Loucy (cell line): ENCODE results near the gene TMEM200C.

Experiments used
- H2AFZ ChIP-seq: fragments of 200-600 bp; sonication (generic); 2 replicates; pipeline ENCODE4 v1.6.0; 2016; ENCODE audit warnings: antibody characterized with exemption, mild to moderate bottlenecking, low read length, moderate library complexity
- H3F3A ChIP-seq: fragments of 200-600 bp; 2 replicates; pipeline ENCODE4 v1.6.0; 2016; ENCODE audit warnings: antibody characterized with exemption, low read depth, mild to moderate bottlenecking
- H3K27me3 ChIP-seq: fragments of 200-600 bp; sonication (generic); 2 replicates; pipeline ENCODE4 v1.6.1; 2014; ENCODE audit warnings: low read length, mild to moderate bottlenecking; ENCODE audit not compliant: insufficient read depth, poor library complexity, severe bottlenecking
- H3K36me3 ChIP-seq: fragments of 200-600 bp; sonication (generic); 2 replicates; pipeline ENCODE4 v1.6.1; 2016; ENCODE audit warnings: low read length; ENCODE audit not compliant: insufficient read depth
- H3K4me1 ChIP-seq: fragments of 200-600 bp; sonication (generic); 2 replicates; pipeline ENCODE4 v1.5.1; 2014; ENCODE audit warnings: low read length, mild to moderate bottlenecking; ENCODE audit not compliant: insufficient read depth, poor library complexity, severe bottlenecking
- H3K4me2 ChIP-seq: fragments of 200-600 bp; sonication (generic); 2 replicates; pipeline ENCODE4 v1.6.0; 2014; ENCODE audit warnings: antibody characterized with exemption, low read length, low read depth, mild to moderate bottlenecking; ENCODE audit not compliant: poor library complexity, severe bottlenecking
- H3K4me3 ChIP-seq: fragments of 200-600 bp; sonication (generic); 2 replicates; pipeline ENCODE4 v1.5.1; 2014; ENCODE audit warnings: low read length, mild to moderate bottlenecking, mixed read lengths; ENCODE audit not compliant: poor library complexity, severe bottlenecking
- H3K79me2 ChIP-seq: fragments of 200-600 bp; sonication (generic); 2 replicates; pipeline ENCODE4 v1.6.1; 2014; ENCODE audit warnings: low read length; ENCODE audit not compliant: insufficient read depth
- H3K9ac ChIP-seq: fragments of 200-600 bp; sonication (generic); 2 replicates; pipeline ENCODE4 v1.6.0; 2014; ENCODE audit warnings: mild to moderate bottlenecking, low read depth, low read length, moderate library complexity; ENCODE audit not compliant: poor library complexity, severe bottlenecking
- H3K9me2 ChIP-seq: fragments of 200-600 bp; sonication (generic); replicated peaks from 2 replicates; pipeline ENCODE4 v1.6.1; 2016; ENCODE audit warnings: low read depth, low read length, mixed read lengths
- H3K9me3 ChIP-seq: fragments of 200-600 bp; sonication (generic); 2 replicates; pipeline ENCODE4 v1.6.1; 2014; ENCODE audit warnings: mild to moderate bottlenecking, antibody characterized with exemption, low read length, low read depth; ENCODE audit not compliant: insufficient read depth
- H4K20me1 ChIP-seq: fragments of 200-600 bp; sonication (generic); 2 replicates; pipeline ENCODE4 v1.6.0; 2014; ENCODE audit warnings: antibody characterized with exemption, low read length, mild to moderate bottlenecking; ENCODE audit not compliant: insufficient read depth, poor library complexity, severe bottlenecking
- EZH2phosphoT487 ChIP-seq: fragments of 200-600 bp; IDR thresholded peaks from 2 replicates; pipeline ENCODE4 v1.6.1; 2018; ENCODE audit warnings: antibody characterized with exemption, mild to moderate bottlenecking, moderate library complexity, borderline replicate concordance
- TF ChIP-seq, protein P1 (sequence below): fragments of 200-600 bp; sonication (generic); conservative IDR thresholded peaks from 2 replicates; pipeline ENCODE4 v1.5.1; 2014; ENCODE audit warnings: mild to moderate bottlenecking, antibody characterized with exemption, low read length

TMEM200C gene

DNA sequence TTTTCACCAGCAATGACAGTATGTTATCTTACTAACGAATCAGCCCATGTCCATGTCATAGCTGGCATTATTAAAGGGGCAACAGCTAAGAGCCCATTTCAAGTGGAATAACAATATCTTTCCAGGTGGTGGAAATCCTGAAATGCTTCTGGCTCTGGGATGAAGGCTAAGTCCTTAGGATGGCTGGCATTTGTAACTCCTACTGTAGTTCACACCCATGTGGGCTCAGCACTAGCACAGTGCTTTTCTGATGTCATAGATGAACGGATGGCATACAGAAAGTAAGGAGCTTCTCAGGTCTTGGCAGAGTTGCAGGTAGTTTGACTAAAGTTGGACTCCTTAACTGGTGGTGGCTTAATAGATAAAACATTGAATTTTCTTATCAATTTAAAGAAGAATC lies 10.0 kb downstream of the TMEM200C start:
- Histone ChIP-seq H4K20me1 (no peaks in the 10 kb centered on the region), H3F3A (no peaks in the 10 kb centered on the region), H3K9me2 (no peaks in the 10 kb centered on the region), H3K79me2 (no peaks in the 10 kb centered on the region), H3K9me3 (no peaks in the 10 kb centered on the region), H3K36me3 (no peaks in the 10 kb centered on the region), H3K9ac (no peak overlapping the region), H3K4me3 (no peak overlapping the region), H3K27me3 (no peaks in the 10 kb centered on the region), H2AFZ (no peak overlapping the region), H3K4me2 (no peak overlapping the region), H3K4me1 (no peaks in the 10 kb centered on the region)
- TF ChIP-seq, protein P1, sequence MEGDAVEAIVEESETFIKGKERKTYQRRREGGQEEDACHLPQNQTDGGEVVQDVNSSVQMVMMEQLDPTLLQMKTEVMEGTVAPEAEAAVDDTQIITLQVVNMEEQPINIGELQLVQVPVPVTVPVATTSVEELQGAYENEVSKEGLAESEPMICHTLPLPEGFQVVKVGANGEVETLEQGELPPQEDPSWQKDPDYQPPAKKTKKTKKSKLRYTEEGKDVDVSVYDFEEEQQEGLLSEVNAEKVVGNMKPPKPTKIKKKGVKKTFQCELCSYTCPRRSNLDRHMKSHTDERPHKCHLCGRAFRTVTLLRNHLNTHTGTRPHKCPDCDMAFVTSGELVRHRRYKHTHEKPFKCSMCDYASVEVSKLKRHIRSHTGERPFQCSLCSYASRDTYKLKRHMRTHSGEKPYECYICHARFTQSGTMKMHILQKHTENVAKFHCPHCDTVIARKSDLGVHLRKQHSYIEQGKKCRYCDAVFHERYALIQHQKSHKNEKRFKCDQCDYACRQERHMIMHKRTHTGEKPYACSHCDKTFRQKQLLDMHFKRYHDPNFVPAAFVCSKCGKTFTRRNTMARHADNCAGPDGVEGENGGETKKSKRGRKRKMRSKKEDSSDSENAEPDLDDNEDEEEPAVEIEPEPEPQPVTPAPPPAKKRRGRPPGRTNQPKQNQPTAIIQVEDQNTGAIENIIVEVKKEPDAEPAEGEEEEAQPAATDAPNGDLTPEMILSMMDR: no peak
- TF ChIP-seq EZH2phosphoT487: no peak

DNA sequence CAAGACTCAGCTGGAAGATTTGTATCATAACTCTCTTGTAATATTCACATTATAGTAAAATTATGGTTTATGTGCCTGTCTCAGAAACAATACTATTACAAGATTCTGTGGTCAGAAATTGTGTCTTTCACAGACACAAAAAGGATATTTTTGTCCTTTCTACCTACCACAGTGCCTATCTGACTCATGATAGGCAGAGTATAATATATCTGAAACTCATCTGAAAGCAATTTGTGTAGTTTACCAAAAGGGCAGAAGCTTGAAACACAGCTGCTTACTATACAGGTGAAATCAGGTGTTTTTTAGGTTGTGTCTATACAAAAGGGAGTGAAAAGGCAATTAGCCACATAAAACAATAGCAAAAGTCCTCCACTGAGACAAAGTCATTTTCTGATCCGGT lies 10.9 kb downstream of the TMEM200C start:
- no peak for TF ChIP-seq EZH2phosphoT487
- TF ChIP-seq, protein P1: no peak
- Histone ChIP-seq H3K4me3 (no peak overlapping the region), H3K9me2 (no peaks in the 10 kb centered on the region), H3K4me1 (no peaks in the 10 kb centered on the region), H3K4me2 (no peak overlapping the region), H3K9ac (no peak overlapping the region), H2AFZ (no peak overlapping the region), H3K9me3 (no peaks in the 10 kb centered on the region), H3F3A (no peaks in the 10 kb centered on the region), H3K27me3 (no peaks in the 10 kb centered on the region), H4K20me1 (no peaks in the 10 kb centered on the region), H3K36me3 (no peaks in the 10 kb centered on the region), H3K79me2 (no peaks in the 10 kb centered on the region)

DNA sequence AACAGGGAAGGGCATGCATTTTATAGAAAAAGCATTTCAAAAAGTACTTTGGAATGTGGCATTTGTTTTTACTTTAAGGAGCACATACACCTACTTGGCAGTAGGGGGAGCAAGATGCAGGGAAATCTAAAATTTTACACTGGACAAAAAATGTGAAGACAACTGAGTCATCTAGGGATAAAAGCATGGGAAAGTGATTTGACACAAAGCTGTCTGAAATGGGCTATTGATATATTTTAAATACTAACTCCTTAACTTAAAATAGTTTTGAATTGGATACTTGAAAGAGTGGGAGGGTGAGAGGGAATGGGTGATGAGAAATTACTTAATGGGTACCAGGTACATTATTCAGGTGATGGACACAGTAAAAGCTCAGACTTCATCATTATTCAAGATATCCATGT lies 15.8 kb downstream of the TMEM200C start:
- Histone ChIP-seq H3K9ac (no peak overlapping the region), H4K20me1 (no peaks in the 10 kb centered on the region), H3K4me2 (no peak overlapping the region), H3K27me3 (no peaks in the 10 kb centered on the region), H3K4me1 (no peaks in the 10 kb centered on the region), H3K79me2 (no peaks in the 10 kb centered on the region), H3F3A (no peaks in the 10 kb centered on the region), H3K9me2 (no peaks in the 10 kb centered on the region), H3K9me3 (no peaks in the 10 kb centered on the region), H3K36me3 (no peaks in the 10 kb centered on the region), H3K4me3 (no peak overlapping the region), H2AFZ (no peak overlapping the region)
- no peak for TF ChIP-seq EZH2phosphoT487
- TF ChIP-seq, protein P1: peak; percentile 78
